GM21723 (cell line): ENCODE measurements around the gene ACSF2.
A peak's percentile ranks its signal among the peaks of the same experiment; 100 is the strongest.

ENCODE experiments used
- ATAC-seq: cut with Tn5 transposase; IDR thresholded peaks from one replicate; pipeline ENCODE4 v1.9.1; 2021; ENCODE audit warnings: mild to moderate bottlenecking, moderate library complexity; ENCODE audit not compliant: unreplicated experiment

The ACSF2 gene

DNA sequence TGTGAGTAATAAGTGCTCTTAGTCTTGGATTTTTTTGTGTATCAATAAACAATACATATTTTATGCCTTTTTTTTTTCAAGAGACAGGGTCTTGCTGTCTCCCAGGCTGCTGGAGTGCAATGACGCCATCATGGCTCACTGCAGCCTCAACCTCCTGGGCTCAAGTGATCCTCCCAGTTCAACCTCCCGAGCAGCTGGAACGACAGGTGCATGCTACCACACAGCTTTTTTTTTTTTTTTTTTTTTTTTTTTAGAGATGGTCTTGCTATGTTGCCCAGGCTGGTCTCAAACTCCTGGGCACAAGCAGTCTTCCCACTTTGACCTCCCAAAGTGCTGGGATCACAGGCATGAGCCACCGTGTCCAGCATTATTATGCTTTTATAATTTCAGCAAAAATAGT is 13.0 kb downstream of the ACSF2 start:
- no peak for ATAC-seq

DNA sequence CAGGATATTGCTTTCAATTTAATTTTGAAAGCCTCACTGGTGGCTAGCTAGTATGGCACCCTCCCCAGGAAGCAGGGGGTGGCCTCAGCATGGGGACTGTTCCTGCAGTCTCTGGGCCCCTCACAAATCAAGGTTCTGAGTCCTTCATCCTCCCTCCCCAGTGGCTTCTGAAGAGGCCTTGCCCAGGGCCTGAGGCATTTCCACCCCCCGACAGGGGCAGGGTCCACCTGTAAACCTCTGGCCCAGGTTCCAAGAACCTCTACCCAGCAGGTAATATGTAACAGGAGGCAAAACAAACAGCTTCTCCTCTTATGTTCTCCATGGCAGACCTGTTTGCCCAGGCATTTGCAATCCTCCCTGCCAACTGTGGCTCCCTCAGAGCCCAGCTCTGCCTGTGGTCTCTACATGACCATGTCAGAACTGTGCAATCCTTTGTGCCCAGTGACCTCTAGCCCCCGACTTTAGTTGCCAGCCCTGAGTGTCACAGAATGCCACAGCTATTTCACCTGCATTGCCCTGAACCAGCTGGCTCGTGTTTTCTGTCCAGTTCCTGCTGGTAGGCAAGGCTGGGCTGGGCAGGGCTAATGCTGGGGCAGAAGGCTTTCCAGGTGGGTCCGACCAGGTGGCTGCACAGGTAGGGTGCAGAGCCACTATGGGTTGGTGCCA is 14.3 kb downstream of the ACSF2 start:
- ATAC-seq, result no peak

DNA sequence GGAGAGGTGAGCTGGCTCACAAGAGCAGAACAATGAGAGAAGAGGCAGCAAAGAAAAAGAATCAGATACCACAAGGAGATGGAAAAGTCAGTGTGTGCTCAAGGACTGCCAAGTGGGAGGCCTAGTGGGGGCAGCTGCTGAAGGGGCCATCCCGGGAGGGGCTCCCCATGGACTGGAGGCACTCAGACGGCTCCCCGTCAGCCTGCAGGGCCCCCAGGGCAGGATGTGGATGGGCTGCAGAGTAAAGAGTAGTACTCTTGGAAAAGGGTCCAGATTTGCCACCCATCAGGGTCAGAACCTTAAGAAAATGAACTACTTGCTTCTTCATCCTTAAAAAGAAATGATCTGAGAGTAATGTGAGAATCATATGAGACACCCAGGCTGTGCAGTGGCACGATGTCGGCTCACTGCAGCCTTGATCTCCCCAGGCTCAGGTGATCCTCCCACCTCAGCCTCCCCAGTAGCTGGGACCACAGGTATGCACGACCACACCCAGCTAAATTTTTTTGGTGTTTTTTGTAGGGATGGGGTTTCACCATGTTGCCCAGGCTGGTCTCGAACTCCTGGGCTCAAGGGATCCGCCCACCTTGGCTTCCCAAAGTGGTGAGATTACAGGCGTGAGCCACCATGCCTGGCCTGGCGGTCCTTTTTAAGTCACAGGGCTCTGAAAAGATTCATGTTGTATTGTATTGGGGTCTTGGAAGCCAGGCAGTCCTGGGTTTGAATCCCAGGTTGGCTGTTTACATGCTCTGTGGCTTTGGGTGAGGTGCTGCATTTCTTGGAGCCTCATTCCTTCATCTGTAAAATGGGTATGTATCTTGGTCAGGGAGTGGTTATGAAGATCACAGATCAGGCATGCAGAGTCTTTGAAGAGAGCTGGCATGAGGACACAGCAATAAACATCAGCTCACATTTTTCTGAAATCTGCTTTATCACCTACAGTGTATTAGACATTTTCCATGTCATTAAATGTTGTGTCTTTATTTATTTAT is 15.1 kb downstream of the ACSF2 start:
- no peak for ATAC-seq

DNA sequence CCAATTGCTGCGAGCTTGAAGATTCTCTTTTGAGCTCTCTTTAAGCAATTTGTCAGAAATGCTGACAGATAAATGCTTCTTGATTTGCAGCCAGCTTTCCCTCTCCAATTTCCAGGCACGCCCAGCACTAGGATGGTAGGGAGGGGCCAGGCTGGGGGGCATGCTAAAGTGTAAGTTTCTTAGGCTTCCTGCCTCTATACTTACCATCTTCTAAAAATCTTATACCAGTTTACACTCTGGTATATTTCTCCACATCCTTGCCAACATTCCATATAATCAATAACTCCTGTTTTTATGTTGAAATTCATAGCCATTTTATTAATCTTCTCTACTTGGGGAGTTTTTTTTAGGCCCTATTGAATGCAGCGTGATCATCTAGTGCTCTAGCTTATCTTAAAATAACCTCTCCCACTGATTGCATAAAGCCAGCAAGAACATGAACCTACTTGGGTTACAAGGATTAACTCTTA is 17.5 kb downstream of the ACSF2 start:
- no peak for ATAC-seq

DNA sequence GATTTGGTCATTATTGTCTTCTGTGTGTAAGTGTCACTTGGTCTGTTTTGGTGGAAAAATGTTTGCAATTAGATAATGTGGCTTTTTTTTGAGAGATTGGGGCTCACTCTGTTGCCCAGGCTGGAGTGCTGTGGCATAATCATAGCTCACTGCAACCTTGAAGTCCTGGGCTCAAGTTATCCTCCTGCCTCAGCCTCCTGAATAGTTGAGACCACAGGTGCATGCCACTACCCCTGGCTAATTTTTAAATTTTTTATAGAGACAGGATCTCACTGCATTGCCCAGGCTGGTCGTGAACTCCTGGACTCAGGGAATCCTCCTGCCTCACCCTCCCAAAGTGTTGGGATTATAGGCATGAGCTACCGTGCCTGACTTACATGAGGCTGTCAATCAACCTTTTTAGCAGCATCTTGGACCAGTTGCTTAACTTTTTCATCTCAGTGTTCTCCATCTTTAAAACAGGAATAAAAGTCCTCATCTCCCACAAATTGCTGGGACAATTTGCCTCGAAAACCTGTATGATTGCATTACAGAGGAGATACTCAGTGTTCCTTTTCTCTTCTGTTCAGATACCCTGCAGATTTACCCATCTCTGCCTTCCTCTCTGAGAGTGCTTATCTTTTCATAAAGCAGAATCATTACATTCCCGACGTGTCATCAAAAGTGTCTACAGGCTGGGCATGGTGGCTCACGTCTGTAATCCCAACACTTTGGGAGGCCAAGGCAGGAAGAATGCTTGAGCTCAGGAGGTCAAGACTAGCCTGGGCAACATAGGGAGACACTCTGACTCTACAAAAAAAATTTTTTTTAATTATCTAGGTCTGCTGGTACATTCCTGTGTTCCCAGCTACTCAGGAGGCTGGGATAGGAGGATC is 19.1 kb downstream of the ACSF2 start:
- ATAC-seq, result no peak

DNA sequence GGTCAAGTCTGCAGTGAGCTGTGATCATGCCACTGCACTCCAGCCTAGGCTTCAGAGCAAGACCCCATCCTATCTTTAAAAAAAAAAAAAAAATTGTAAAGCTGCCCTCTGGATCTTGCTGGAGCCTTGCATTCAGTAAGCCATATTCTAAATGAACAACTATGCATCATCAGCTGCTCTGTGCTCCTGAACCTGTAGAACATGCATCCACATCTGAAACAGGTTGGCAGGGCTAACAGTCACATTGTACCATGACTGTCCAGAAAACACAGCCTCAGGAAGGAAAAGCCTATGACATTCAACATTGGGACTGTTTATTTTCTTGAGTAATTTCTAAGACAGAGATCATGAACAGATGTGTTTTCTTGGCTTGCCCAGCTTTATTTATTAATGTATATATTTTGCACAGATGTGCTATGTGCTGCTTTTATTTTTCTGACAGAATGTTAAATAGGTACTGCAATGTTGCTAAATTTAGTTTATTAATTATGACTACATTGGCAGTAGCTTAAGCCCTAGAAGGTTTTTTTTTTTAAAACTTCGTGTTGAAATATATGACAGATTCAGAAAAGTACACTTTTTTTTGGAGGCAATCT is 19.8 kb downstream of the ACSF2 start:
- no peak for ATAC-seq

DNA sequence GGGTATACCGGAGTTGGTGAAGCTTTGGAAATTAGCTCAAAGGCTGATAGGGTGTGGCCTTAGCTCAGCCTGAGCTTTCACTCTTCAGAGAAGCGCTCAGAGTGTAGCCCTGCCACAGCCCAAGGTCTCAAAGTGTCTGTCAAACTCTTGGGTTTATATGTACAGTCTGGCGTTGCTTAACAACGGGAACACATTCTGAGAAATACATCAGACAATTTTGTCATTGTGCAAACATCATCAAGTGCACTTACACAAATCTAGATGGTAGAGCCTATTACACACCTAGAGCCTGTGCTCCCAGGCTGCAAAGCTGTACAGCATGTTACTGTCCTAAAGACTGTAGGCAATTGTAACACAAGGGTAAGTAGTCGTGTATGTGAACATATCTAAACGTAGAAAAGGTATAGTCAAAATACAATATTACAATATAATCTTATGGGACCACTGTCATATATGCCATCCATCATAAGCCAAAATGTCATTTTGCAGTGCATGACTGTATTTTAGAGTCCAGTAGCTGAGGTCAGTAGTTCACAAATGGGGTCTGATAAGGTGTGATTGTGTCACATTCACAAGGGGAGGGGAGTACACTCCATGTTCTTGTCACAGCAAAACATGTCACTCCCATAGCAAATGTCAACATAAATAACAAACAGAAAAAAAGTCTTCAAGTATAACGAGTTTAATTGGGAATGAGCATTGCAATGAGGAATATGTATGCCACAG is 22.0 kb downstream of the ACSF2 start:
- ATAC-seq, result no peak

DNA sequence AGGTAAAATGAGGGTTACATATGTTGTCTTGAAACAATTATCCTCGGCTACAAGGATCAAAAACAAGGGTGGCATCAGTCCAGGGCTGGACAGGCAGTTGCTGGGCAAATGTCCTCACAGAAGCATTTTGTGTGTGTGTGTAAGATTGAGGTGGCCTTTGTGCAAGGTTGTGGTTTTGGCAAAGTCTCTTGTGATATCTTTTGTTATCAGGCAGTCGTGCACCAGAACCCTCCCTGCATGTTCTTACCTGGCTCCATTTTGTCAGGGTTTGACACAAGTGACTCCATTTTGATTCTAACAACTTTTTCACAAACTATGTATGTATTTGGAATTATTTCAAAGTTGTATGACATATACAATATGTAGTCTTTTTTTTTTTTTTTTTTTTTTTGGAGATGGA is 22.6 kb downstream of the ACSF2 start:
- no peak for ATAC-seq

DNA sequence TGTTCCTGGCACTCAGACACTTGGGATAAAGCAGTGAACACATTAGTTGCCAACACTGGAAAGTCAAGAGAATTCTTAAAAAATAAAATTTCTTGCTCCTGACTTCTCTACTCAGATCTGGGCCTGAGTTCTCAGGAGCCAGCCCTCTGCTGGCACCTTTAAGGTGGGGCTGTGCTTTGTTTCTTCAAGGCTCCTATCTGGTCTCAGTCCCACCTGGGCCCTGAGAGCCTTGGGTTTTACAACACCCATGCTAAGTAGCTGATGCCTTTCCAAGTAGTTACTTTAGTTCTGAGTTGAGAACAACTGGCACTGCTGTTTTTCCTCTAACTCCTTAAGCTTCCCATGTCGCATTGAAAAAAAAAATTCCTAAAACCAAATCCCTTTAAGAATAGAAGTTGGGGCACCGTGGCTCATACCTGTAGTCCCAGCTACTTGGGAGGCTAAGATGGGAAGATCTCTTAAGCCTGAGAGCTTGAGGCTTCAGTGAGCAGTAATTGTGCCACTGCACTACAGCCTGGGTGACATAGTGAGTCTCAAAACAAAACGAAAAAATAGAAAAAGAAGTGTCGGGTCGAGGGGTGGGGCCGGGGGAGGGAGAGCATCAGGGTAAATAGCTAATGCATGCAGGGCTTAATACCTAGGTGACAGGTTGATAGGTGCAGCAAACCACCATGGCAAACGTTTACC is 26.1 kb downstream of the ACSF2 start:
- ATAC-seq, result peak; percentile 19

DNA sequence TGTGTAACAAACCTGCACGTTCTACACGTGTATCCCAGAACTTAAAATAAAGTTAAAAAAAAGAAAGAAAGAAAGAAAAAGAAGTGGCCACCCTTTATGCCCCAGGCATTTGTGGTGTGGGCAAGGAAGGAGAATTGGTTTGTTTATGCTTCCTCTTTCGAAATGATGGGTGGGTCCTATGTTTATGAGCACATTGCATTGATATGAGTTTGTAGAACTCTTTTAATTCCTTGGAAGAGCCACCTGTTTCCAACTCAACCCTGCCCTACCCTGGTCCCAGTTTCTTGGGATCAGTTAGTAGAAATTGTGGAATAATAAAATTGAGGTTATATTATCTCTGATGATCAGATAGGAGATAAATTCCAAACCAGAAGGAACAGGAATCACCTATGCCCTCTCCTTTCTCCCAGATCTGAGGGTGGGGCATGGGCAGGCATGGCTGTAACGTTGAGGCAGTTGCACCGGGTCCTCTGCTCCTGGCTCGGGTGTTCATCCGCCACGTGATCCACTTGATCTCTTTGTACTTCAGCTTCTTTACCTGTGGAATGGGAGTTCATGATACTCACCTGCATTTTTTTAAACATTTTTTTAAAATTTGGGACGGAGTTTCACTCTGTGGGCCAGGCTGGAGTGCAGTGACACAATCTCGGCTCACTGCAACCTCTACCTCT is 26.7 kb downstream of the ACSF2 start:
- ATAC-seq, result peak; percentile 63

DNA sequence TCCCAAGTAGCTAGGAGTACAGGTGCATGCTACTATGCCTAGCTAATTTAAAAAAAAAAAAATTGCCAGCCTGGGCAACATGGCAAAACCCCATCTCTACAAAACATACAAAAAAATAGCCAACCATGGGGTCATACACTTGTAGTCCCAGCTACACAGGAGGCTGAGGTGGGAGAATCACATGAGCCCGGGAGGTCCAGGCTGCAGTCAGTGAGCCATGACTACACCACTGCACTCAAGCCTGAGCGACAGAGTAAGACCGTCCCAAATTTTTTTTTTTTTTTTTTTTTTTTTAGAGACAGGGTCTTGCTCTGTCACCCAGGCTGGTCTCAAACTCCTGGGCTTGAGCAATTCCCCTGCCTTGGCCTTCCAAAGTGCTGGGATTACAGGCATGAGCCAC is 27.9 kb downstream of the ACSF2 start:
- ATAC-seq, result no peak

DNA sequence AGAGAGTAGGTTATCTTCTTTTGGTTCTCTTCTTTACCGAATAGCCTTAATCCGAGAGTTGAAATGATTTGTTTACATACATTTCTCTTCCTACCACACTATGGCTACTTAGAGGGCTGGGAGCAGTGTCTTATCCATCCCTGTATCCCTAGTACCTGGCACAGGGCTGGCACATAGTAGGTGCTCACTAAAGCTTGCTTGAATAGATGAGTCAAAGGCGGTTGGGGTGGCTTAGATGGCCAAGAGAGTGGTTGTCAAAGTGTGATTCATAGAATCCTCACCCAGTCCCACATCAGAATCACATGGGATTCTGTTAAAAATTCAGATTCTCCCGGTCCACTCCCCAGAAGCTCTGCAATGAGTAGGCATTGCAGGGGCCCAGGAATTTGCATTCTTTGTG is 31.6 kb downstream of the ACSF2 start:
- ATAC-seq, result no peak

DNA sequence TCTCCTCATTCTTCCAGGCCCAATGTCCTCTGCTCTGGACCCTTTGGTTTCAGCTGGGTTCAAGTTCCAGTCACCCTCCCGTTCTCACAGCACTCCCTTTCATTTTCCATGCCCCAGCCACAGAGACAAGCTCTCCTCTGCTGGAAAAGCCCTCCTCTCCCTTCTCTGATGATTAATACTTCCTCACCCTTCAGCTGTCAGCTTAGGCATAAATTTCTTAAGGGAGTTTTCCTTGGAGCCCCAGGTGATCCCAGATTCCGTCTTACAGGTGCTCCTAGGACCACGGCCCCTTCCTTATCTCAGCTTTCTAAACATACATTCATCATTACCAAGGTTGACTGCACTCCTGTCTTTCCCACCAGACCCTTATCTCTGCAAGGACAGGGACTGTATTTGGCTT is 32.3 kb downstream of the ACSF2 start:
- ATAC-seq, result no peak

DNA sequence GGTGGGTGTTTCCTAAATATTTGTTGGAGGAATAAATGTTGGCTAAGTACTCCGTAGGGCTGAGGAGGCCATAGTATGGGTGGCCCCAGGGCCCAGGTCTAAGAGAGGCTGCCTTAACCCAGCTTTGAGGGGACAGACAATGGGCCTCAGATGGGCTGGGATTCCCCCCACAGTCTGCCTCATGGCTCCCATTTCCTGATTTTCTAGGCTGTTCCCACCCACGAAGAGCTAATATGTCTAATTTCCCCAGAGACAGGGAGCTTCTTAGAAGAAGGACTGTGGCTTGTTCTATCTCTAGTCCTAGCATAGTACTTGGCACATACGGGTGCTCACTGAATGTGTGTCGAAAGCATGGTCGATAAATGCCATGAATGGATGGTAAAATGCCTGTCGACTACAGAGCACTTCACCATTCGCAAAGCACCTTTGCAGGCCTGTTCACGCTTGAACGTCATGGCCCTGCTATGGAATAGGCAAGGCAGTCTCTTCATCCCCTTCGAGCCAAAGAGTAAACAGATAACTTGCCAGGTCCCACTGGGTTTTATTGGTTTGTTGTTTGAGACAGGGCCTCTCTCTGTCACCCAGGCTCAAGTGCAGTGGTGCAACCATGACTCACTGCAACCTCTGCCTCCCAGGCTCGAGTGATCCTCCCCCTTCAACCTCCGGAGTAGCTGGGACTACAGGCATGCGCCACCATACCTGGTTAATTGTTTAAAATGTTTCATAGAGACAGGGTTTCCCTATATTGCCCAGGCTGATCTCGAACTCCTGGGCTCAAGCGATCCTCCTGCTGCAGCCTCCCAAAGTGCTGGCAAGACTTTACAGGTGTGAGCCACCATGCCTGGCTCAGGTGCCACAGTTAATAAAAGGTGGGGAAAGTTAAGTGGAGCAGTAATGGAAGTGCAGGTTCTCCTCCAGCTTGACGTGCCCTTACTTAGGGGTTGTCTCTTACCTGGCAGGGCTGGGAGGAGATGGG is 33.0 kb downstream of the ACSF2 start:
- ATAC-seq, result no peak

DNA sequence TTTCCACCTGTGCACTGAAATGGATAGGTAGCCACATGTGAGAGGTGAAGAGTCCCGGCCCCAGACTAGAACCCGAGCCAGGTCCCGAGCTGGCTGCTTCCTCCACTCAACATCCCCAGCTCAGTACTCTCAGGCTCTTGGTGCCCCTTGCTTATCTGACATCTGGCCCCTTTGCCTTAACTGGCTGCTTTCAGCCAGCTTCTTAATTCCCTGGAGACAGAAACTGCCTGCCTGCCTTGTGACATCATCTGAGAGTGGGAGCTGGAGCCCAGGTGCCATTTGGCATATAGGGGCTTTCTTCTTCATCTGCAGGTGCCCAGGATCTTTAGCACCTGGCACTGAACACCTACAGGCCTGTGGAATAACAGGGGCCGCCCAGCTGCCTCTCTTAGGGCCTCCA is 33.7 kb downstream of the ACSF2 start:
- no peak for ATAC-seq

DNA sequence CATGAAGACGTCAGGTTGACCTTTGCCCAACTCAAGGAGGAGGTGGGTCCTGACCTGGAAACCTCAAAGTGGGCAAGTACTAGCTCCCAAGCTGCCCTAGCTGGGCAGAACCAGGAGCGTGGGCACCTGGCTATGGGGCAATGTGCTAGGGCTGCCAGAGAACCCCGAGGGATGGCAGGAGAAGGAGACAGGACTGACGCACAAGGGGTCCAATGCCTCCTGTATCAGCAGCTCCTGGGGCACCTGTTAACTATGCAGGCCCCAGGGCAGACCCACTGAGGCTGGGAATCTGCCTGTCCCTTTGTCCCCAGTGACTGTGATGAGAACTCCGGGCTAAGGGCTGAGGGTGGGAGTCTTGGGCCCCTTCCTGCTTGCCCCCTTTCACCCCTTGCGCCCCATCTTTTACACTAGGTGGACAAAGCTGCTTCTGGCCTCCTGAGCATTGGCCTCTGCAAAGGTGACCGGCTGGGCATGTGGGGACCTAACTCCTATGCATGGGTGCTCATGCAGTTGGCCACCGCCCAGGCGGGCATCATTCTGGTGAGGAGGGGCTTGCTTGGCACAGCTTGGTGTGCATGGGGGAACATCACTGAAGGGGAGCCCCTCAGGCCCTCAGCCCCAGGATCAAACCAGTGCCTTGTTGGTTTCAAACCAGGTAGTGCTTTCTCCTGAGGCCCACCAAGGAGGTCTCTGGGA is 35.0 kb downstream of the ACSF2 start:
- ATAC-seq, result no peak

DNA sequence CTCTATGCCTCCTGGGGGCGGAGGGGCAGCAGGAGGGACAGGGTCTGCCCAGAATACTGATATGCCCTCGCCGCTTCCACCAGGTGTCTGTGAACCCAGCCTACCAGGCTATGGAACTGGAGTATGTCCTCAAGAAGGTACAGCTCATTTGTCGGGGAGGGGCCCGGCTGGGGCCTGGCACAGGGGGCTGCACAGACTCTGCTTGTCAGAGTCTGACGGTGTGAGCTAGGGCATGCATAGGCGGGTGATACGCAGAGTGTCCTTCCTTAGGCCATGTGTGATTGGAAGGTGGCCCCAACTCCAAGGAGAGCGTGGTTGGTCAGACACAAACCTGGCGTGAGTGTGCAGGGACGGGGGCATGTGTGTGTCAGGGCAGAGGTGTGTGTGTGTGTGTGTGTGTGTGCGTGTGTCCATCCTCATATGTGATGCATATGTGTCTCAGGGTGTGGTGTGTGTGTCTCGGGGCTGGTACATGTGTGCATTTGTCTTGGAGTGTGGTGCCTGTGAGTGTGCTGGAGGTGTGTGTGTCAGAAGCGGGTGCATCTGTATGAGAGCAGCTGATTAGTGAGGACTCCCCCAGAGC is 35.6 kb downstream of the ACSF2 start:
- no peak for ATAC-seq
